Measurements from ENCODE around the gene CAMK2G. TPM values are rescaled to one million over a fixed set of nuclear protein-coding genes. Genes with fewer than 3 reads are reported as not detected.

The CAMK2G gene
- total RNA-seq, 1 experiment from 2014 or later = 179 TPM

DNA sequence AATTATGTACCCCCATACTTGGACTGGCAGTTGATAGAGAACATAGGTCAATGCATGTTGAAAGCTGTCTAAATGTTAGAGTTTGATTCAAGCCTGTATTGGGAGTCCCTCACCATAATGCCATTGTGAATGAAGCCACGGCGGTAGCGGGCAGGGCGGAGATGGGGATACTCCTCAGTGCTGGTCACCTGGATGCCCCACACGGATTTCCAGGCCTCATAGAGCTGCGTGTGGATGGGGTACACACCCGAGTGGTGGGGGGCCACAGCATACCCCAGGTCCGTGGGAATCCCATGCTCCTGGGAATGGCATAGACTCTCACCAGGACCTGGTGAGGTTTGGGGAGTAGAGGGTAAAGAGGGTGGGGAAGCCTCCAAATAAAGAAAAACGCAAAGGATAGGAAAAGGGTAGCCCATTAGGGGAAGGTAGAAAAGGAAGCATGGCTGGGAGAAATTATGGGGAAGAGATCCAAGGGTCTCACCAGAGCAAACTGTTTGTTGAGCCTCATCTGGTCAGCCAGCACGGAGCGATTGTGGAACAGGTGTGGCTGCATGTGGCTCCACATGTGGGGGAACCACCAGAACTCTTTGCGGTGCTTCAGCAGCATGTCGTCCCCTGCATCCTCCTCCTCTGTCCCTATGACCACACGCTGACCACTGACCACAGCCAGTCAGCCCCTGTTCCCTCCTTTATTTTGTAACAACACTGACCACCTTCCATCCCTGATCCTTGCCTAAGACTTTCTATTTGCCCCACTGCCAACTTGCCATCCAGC lies 68.0 kb downstream of the CAMK2G start:
- TF ChIP-seq EZH2phosphoT487 (IDR thresholded peaks at IDR 0.05; ENCODE audit: borderline replicate concordance, low read length) (no peak), EZH2 (IDR thresholded peaks at IDR 0.05; ENCODE audit: low read length, unreplicated experiment) (no peak)
- TF ChIP-seq, protein P1, sequence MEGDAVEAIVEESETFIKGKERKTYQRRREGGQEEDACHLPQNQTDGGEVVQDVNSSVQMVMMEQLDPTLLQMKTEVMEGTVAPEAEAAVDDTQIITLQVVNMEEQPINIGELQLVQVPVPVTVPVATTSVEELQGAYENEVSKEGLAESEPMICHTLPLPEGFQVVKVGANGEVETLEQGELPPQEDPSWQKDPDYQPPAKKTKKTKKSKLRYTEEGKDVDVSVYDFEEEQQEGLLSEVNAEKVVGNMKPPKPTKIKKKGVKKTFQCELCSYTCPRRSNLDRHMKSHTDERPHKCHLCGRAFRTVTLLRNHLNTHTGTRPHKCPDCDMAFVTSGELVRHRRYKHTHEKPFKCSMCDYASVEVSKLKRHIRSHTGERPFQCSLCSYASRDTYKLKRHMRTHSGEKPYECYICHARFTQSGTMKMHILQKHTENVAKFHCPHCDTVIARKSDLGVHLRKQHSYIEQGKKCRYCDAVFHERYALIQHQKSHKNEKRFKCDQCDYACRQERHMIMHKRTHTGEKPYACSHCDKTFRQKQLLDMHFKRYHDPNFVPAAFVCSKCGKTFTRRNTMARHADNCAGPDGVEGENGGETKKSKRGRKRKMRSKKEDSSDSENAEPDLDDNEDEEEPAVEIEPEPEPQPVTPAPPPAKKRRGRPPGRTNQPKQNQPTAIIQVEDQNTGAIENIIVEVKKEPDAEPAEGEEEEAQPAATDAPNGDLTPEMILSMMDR (conservative IDR thresholded peaks at IDR 0.05; ENCODE audit: low read depth, low read length) = no peak
- intact Hi-C loops (cut with micrococcal nuclease) = no loop called here
- Histone ChIP-seq H3K4me3 (ENCODE audit: low read length) (no peak overlapping the region), H4K20me1 (ENCODE audit: low read length) (no peaks in the 10 kb centered on the region), H3K4me1 (ENCODE audit: insufficient read depth, low read length) (peaks cover 4% of the 10 kb centered on the region), H3K27ac (ENCODE audit: low read length) (no peak overlapping the region), H3K36me3 (ENCODE audit: low read depth, low read length) (peaks cover 45% of the 10 kb centered on the region), H3K9ac (ENCODE audit: low read length) (no peak overlapping the region), H2AFZ (ENCODE audit: low read length) (no peak overlapping the region), H3K9me2 (replicated peaks; ENCODE audit: low read length) (no peaks in the 10 kb centered on the region), H3K79me2 (ENCODE audit: low read length) (peaks cover 13% of the 10 kb centered on the region), H3K27me3 (ENCODE audit: low read length) (no peaks in the 10 kb centered on the region), H3K4me2 (ENCODE audit: low read length) (no peak overlapping the region), H3F3A (ENCODE audit: low read length, unreplicated experiment) (no peaks in the 10 kb centered on the region), H3K9me3 (ENCODE audit: low read length) (no peaks in the 10 kb centered on the region)
- CTCF ChIA-PET = no interaction called here
- BruUV-seq (replicated peaks) = no TSS peak
- ATAC-seq (no peak), DNase-seq (no peak)
- POLR2A ChIA-PET (ENCODE audit: unreplicated experiment) = interaction anchor here (0.6 kb wide), 2 partner anchors 10 to 294 kb away, joined by 3 read pairs; no protein-coding TSS in a partner anchor

DNA sequence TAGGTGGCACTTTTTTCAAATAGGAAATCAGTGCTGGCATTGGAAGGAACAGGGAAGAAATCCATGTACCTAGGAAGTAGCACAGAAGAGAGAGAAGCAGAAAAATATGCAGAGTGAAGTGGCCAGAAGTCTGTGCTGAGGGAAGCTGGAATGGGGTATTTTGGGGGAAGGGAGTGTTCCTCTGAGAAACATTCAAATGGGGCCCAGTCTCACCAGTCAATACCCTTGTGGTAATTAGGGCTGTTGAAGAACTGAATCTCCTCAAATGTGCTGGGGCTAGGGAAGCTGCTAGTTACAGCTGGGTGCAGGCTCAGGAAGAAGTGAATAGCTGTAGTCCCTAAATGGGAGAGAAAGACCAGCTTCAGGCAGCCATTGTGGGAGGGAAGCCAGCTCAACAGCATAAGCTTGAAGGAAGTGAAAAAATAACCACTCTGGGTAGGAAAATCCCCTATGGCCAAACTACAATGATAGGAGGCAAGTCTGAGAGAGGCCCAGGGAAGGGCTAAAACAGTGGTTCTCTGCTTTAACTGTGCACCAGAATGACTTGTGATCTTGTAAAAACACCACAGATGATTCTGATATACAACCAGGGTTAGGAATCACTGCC lies 70.6 kb downstream of the CAMK2G start:
- no peaks in the 10 kb centered on the region for H3K27me3 ChIP-seq (ENCODE audit: low read length)
- H3K4me2 ChIP-seq (ENCODE audit: low read length) = no peak overlapping the region
- no peaks in the 10 kb centered on the region for H3F3A ChIP-seq (ENCODE audit: low read length, unreplicated experiment)
- no TSS peak for BruUV-seq (replicated peaks)
- ChIA-PET POLR2A (ENCODE audit: unreplicated experiment) (no interaction called here), CTCF (interaction anchor here (0.6 to 0.7 kb wide), 4 partner anchors 11 to 156 kb away, joined by 3 to 5 read pairs (median 4); no protein-coding TSS in a partner anchor)
- intact Hi-C loops (cut with micrococcal nuclease) = no loop called here
- H4K20me1 ChIP-seq (ENCODE audit: low read length) = no peaks in the 10 kb centered on the region
- no peaks in the 10 kb centered on the region for H3K9me3 ChIP-seq (ENCODE audit: low read length)
- H3K9ac ChIP-seq (ENCODE audit: low read length) = no peak overlapping the region
- ATAC-seq (no peak), DNase-seq (no peak)
- no peak overlapping the region for H3K27ac ChIP-seq (ENCODE audit: low read length)
- no peak overlapping the region for H2AFZ ChIP-seq (ENCODE audit: low read length)
- H3K4me1 ChIP-seq (ENCODE audit: insufficient read depth, low read length) = no peaks in the 10 kb centered on the region
- H3K79me2 ChIP-seq (ENCODE audit: low read length) = no peaks in the 10 kb centered on the region
- peaks cover 67% of the 10 kb centered on the region for H3K36me3 ChIP-seq (ENCODE audit: low read depth, low read length)
- no peaks in the 10 kb centered on the region for H3K9me2 ChIP-seq (replicated peaks; ENCODE audit: low read length)
- TF ChIP-seq, protein P1 (conservative IDR thresholded peaks at IDR 0.05; ENCODE audit: low read depth, low read length) = no peak
- TF ChIP-seq EZH2phosphoT487 (IDR thresholded peaks at IDR 0.05; ENCODE audit: borderline replicate concordance, low read length) (no peak), EZH2 (IDR thresholded peaks at IDR 0.05; ENCODE audit: low read length, unreplicated experiment) (no peak)
- H3K4me3 ChIP-seq (ENCODE audit: low read length) = no peak overlapping the region
